Gastrocnemius medialis (tissue), 4 donors: ENCODE data around the gene PTPRR. TPM values are rescaled to one million over a fixed set of nuclear protein-coding genes. Genes with fewer than 3 reads are reported as not detected.

Experiments
- ATAC-seq, 2 donors: fragments of 150-250 bp; one replicate each; pipeline ENCODE4 v1.9.1; 2016
- DNase-seq, 2 donors: peaks; one replicate each; pipeline ENCODE4 v3.0.0-alpha.2; 2019
- H3K27ac ChIP-seq, 4 donors: fragments of 200-600 bp; sonication (generic); 1 replicate in 1 of 4; 2 replicates in 3 of 4; pipeline ENCODE4 v1.5.1; 2016 to 2018; ENCODE audit warnings: mild to moderate bottlenecking in 2 of 4, moderate library complexity in 1 of 4
- H3K27me3 ChIP-seq, 3 donors: fragments of 200-600 bp; sonication (generic) in 2 of 3; 1 replicate in 1 of 3; 2 replicates in 2 of 3; pipeline versions ENCODE4 v1.5.1 to v1.6.0; 2016 to 2019; ENCODE audit warnings: mild to moderate bottlenecking in 1 of 3, moderate library complexity in 1 of 3
- H3K36me3 ChIP-seq, 2 donors: fragments of 200-600 bp; sonication (generic) in 1 of 2; one replicate each; pipeline ENCODE4 v1.5.1; 2017 to 2018
- H3K4me1 ChIP-seq, 2 donors: fragments of 200-600 bp; sonication (generic) in 1 of 2; one replicate each; pipeline ENCODE4 v1.5.1; 2016 to 2017; ENCODE audit warnings: mild to moderate bottlenecking in 2 of 2
- H3K4me3 ChIP-seq, 4 donors: fragments of 200-600 bp; sonication (generic) in 3 of 4; 1 replicate in 1 of 4; 2 replicates in 3 of 4; pipeline ENCODE4 v1.5.1; 2016 to 2019; ENCODE audit warnings: mild to moderate bottlenecking in 2 of 4
- H3K9me3 ChIP-seq, 3 donors: fragments of 200-600 bp; sonication (generic) in 2 of 3; 1 replicate in 1 of 3; 2 replicates in 2 of 3; pipeline ENCODE4 v1.5.1; 2016 to 2019
- CTCF ChIP-seq, 5 experiments: fragments of 450-650 bp in 3 of 5; fragments of 200-600 bp in 2 of 5; sonication (generic) in 2 of 5; IDR thresholded peaks in 4 of 5; conservative IDR thresholded peaks in 1 of 5; 1 replicate in 4 of 5; 2 replicates in 1 of 5; pipeline ENCODE4 v1.5.1; 2016 to 2019; ENCODE audit warnings: antibody characterized with exemption in 5 of 5, mild to moderate bottlenecking in 3 of 5, moderate library complexity in 3 of 5
- POLR2A ChIP-seq, 2 donors: fragments of 450-650 bp; IDR thresholded peaks; one replicate each; pipeline ENCODE4 v1.6.1; 2017; ENCODE audit warnings: antibody characterized with exemption in 2 of 2, mild to moderate bottlenecking in 2 of 2, moderate library complexity in 2 of 2
- in situ Hi-C, 4 donors: fragments of 200-750 bp; cut with MboI; loops; one replicate each; pipeline versions ENCODE4 v1.15.0 to v1.8.0; 2017; ENCODE audit warnings: low sequenced_read_pairs in 4 of 4
- intact Hi-C: fragments of 100-400 bp; cut with DNase I; formaldehyde crosslinking; loops from one replicate; pipeline ENCODE4 v1.15.1; 2023; ENCODE audit warnings: low total_unique reads
- total RNA-seq, 4 donors: library from RNA; depleted of rRNA; stranded (reverse); fragments of >200 nt; gene quantifications; one replicate each; pipeline versions ENCODE4 v1.1.0 to v1.2.3, GENCODE V29; 2016

The PTPRR gene
- total RNA-seq, 4 donors from 2014 or later = 0.18 to 0.20 TPM; not detected in 2

- no peak for TF ChIP-seq CTCF (IDR thresholded peaks at IDR 0.05 in 4 of 5, conservative IDR thresholded peaks at IDR 0.05 in 1 of 5)
- no peak for TF ChIP-seq POLR2A (IDR thresholded peaks at IDR 0.05)
- intact Hi-C loops = no loop called here
- DNase-seq (no peak), ATAC-seq (no peak)
- Histone ChIP-seq H3K9me3 (no peaks in the 10 kb centered on the region), H3K27ac (no peak overlapping the region), H3K4me1 (no peaks in the 10 kb centered on the region), H3K36me3 (no peaks in the 10 kb centered on the region), H3K4me3 (no peak overlapping the region), H3K27me3 (no peaks in the 10 kb centered on the region)
- in situ Hi-C loops = no loop called here
Observed at GRCh38 chr12:70806043-70806442, 114.5 kb downstream of the PTPRR start.

GRCh38 chr12:70798016-70798783 lies 122.3 kb downstream of the PTPRR start:
- Histone ChIP-seq H3K27me3 (no peaks in the 10 kb centered on the region), H3K27ac (no peak overlapping the region), H3K36me3 (no peaks in the 10 kb centered on the region), H3K4me1 (no peaks in the 10 kb centered on the region), H3K9me3 (no peaks in the 10 kb centered on the region), H3K4me3 (no peak overlapping the region)
- DNase-seq = no peak
- no peak for ATAC-seq
- TF ChIP-seq POLR2A (IDR thresholded peaks at IDR 0.05) = no peak
- TF ChIP-seq CTCF (IDR thresholded peaks at IDR 0.05 in 4 of 5, conservative IDR thresholded peaks at IDR 0.05 in 1 of 5) = no peak
- in situ Hi-C loops (no loop called here), intact Hi-C loops (no loop called here)

GRCh38 chr12:70796989-70797388 lies 123.5 kb downstream of the PTPRR start:
- in situ Hi-C loops = no loop called here
- intact Hi-C loops = no loop called here
- H3K4me3 ChIP-seq = no peak overlapping the region
- H3K9me3 ChIP-seq = no peaks in the 10 kb centered on the region
- no peaks in the 10 kb centered on the region for H3K4me1 ChIP-seq
- no peak for TF ChIP-seq CTCF (IDR thresholded peaks at IDR 0.05 in 4 of 5, conservative IDR thresholded peaks at IDR 0.05 in 1 of 5)
- TF ChIP-seq POLR2A (IDR thresholded peaks at IDR 0.05) = no peak
- DNase-seq (no peak), ATAC-seq (no peak)
- no peaks in the 10 kb centered on the region for H3K27me3 ChIP-seq
- H3K36me3 ChIP-seq = no peaks in the 10 kb centered on the region
- no peak overlapping the region for H3K27ac ChIP-seq

- H3K4me1 ChIP-seq = no peaks in the 10 kb centered on the region
- DNase-seq (no peak), ATAC-seq (no peak)
- in situ Hi-C loops = no loop called here
- no peaks in the 10 kb centered on the region for H3K36me3 ChIP-seq
- H3K27ac ChIP-seq = no peak overlapping the region
- TF ChIP-seq CTCF (IDR thresholded peaks at IDR 0.05 in 4 of 5, conservative IDR thresholded peaks at IDR 0.05 in 1 of 5) (no peak), POLR2A (IDR thresholded peaks at IDR 0.05) (no peak)
- intact Hi-C loops = no loop called here
- no peaks in the 10 kb centered on the region for H3K27me3 ChIP-seq
- no peaks in the 10 kb centered on the region for H3K9me3 ChIP-seq
- H3K4me3 ChIP-seq = no peak overlapping the region
Observed at GRCh38 chr12:70795608-70796007, 124.9 kb downstream of the PTPRR start.

GRCh38 chr12:70794131-70794530 lies 126.4 kb downstream of the PTPRR start:
- Histone ChIP-seq H3K4me1 (no peaks in the 10 kb centered on the region), H3K9me3 (no peaks in the 10 kb centered on the region), H3K27ac (no peak overlapping the region), H3K27me3 (no peaks in the 10 kb centered on the region), H3K4me3 (no peak overlapping the region), H3K36me3 (no peaks in the 10 kb centered on the region)
- ATAC-seq (no peak), DNase-seq (no peak)
- intact Hi-C loops (no loop called here), in situ Hi-C loops (no loop called here)
- no peak for TF ChIP-seq POLR2A (IDR thresholded peaks at IDR 0.05)
- TF ChIP-seq CTCF (IDR thresholded peaks at IDR 0.05 in 4 of 5, conservative IDR thresholded peaks at IDR 0.05 in 1 of 5) = no peak
